Dendritic cell treated with granulocyte-macrophage colony-stimulating factor and Interleukin-4, amounts not matched to agents 40 ng/mL and 50 ng/mL, for 4 days (primary cell): ENCODE measurements around the gene TWIST2.

Experiments
- H3K27ac Mint-ChIP-seq: one replicate; pipeline ENCODE4 v1.8.0; 2022; ENCODE audit warnings: mild to moderate bottlenecking, mixed read lengths
- H3K27me3 Mint-ChIP-seq: one replicate; pipeline ENCODE4 v1.8.0; 2022; ENCODE audit warnings: mild to moderate bottlenecking, mixed read lengths
- H3K36me3 Mint-ChIP-seq: one replicate; pipeline ENCODE4 v1.8.0; 2022; ENCODE audit warnings: low read depth, mixed read lengths
- H3K4me1 Mint-ChIP-seq: one replicate; pipeline ENCODE4 v1.8.0; 2022; ENCODE audit warnings: low read depth, mixed read lengths
- H3K4me3 Mint-ChIP-seq: one replicate; pipeline ENCODE4 v1.8.0; 2022; ENCODE audit warnings: mild to moderate bottlenecking, moderate library complexity, mixed read lengths
- H3K9me3 Mint-ChIP-seq: one replicate; pipeline ENCODE4 v1.8.0; 2022; ENCODE audit warnings: mixed read lengths
- intact Hi-C: fragments of 100-400 bp; cut with micrococcal nuclease; formaldehyde crosslinking; loops from one replicate; pipeline ENCODE4 v1.15.0; 2022

Gene TWIST2

GRCh38 chr2:238919307-238919706 is 71.4 kb downstream of the TWIST2 start:
- H3K36me3 Mint-ChIP-seq = no peaks in the 10 kb centered on the region
- no peak overlapping the region for H3K4me3 Mint-ChIP-seq
- intact Hi-C loops = no loop called here
- H3K9me3 Mint-ChIP-seq = no peaks in the 10 kb centered on the region
- no peaks in the 10 kb centered on the region for H3K4me1 Mint-ChIP-seq
- no peak overlapping the region for H3K27ac Mint-ChIP-seq
- peaks cover 22% of the 10 kb centered on the region for H3K27me3 Mint-ChIP-seq

GRCh38 chr2:238920053-238920452 is 72.2 kb downstream of the TWIST2 start:
- H3K4me3 Mint-ChIP-seq = no peak overlapping the region
- peaks cover 22% of the 10 kb centered on the region for H3K27me3 Mint-ChIP-seq
- H3K27ac Mint-ChIP-seq = no peak overlapping the region
- H3K4me1 Mint-ChIP-seq = no peaks in the 10 kb centered on the region
- intact Hi-C loops = no loop called here
- H3K36me3 Mint-ChIP-seq = no peaks in the 10 kb centered on the region
- no peaks in the 10 kb centered on the region for H3K9me3 Mint-ChIP-seq

GRCh38 chr2:238920601-238921001 is 72.7 kb downstream of the TWIST2 start:
- Mint-ChIP-seq H3K4me1 (no peaks in the 10 kb centered on the region), H3K9me3 (no peaks in the 10 kb centered on the region), H3K27me3 (peaks cover 20% of the 10 kb centered on the region), H3K27ac (no peak overlapping the region), H3K36me3 (no peaks in the 10 kb centered on the region), H3K4me3 (no peak overlapping the region)
- intact Hi-C loops = no loop called here

GRCh38 chr2:238921259-238921658 is 73.4 kb downstream of the TWIST2 start:
- no peaks in the 10 kb centered on the region for H3K36me3 Mint-ChIP-seq
- H3K9me3 Mint-ChIP-seq = no peaks in the 10 kb centered on the region
- intact Hi-C loops = no loop called here
- H3K4me3 Mint-ChIP-seq = no peak overlapping the region
- no peak overlapping the region for H3K27ac Mint-ChIP-seq
- no peaks in the 10 kb centered on the region for H3K4me1 Mint-ChIP-seq
- H3K27me3 Mint-ChIP-seq = peaks cover 16% of the 10 kb centered on the region

- H3K27ac Mint-ChIP-seq = no peak overlapping the region
- peaks cover 13% of the 10 kb centered on the region for H3K27me3 Mint-ChIP-seq
- no peaks in the 10 kb centered on the region for H3K36me3 Mint-ChIP-seq
- H3K9me3 Mint-ChIP-seq = no peaks in the 10 kb centered on the region
- intact Hi-C loops = no loop called here
- H3K4me1 Mint-ChIP-seq = no peaks in the 10 kb centered on the region
- no peak overlapping the region for H3K4me3 Mint-ChIP-seq
Measured at GRCh38 chr2:238921681-238922319, 73.9 kb downstream of the TWIST2 start.

GRCh38 chr2:238922435-238922834 is 74.5 kb downstream of the TWIST2 start:
- no peaks in the 10 kb centered on the region for H3K36me3 Mint-ChIP-seq
- H3K4me1 Mint-ChIP-seq = no peaks in the 10 kb centered on the region
- intact Hi-C loops = no loop called here
- no peak overlapping the region for H3K27ac Mint-ChIP-seq
- no peak overlapping the region for H3K4me3 Mint-ChIP-seq
- peaks cover 13% of the 10 kb centered on the region for H3K27me3 Mint-ChIP-seq
- H3K9me3 Mint-ChIP-seq = no peaks in the 10 kb centered on the region

- Mint-ChIP-seq H3K36me3 (no peaks in the 10 kb centered on the region), H3K27me3 (peaks cover 10% of the 10 kb centered on the region), H3K27ac (no peak overlapping the region), H3K4me1 (no peaks in the 10 kb centered on the region), H3K4me3 (no peak overlapping the region), H3K9me3 (no peaks in the 10 kb centered on the region)
- intact Hi-C loops = no loop called here
Measured at GRCh38 chr2:238924032-238924431, 76.1 kb downstream of the TWIST2 start.

- H3K4me1 Mint-ChIP-seq = no peaks in the 10 kb centered on the region
- no peaks in the 10 kb centered on the region for H3K9me3 Mint-ChIP-seq
- no peak overlapping the region for H3K27ac Mint-ChIP-seq
- H3K36me3 Mint-ChIP-seq = no peaks in the 10 kb centered on the region
- H3K4me3 Mint-ChIP-seq = no peak overlapping the region
- H3K27me3 Mint-ChIP-seq = peaks cover 11% of the 10 kb centered on the region
- intact Hi-C loops = no loop called here
Measured at GRCh38 chr2:238924796-238925195, 76.9 kb downstream of the TWIST2 start.

GRCh38 chr2:238925281-238925680 is 77.4 kb downstream of the TWIST2 start:
- Mint-ChIP-seq H3K27me3 (peaks cover 12% of the 10 kb centered on the region), H3K4me1 (no peaks in the 10 kb centered on the region), H3K4me3 (no peak overlapping the region), H3K27ac (no peak overlapping the region), H3K9me3 (no peaks in the 10 kb centered on the region), H3K36me3 (no peaks in the 10 kb centered on the region)
- intact Hi-C loops = no loop called here

- Mint-ChIP-seq H3K27me3 (peaks cover 14% of the 10 kb centered on the region), H3K4me1 (no peaks in the 10 kb centered on the region), H3K4me3 (no peak overlapping the region), H3K9me3 (no peaks in the 10 kb centered on the region), H3K27ac (no peak overlapping the region), H3K36me3 (no peaks in the 10 kb centered on the region)
- intact Hi-C loops = no loop called here
Measured at GRCh38 chr2:238925816-238926521, 78.1 kb downstream of the TWIST2 start.

GRCh38 chr2:238926761-238927611 is 79.1 kb downstream of the TWIST2 start:
- H3K27me3 Mint-ChIP-seq = peaks cover 13% of the 10 kb centered on the region
- no peaks in the 10 kb centered on the region for H3K36me3 Mint-ChIP-seq
- intact Hi-C loops = no loop called here
- no peaks in the 10 kb centered on the region for H3K4me1 Mint-ChIP-seq
- H3K9me3 Mint-ChIP-seq = no peaks in the 10 kb centered on the region
- H3K4me3 Mint-ChIP-seq = no peak overlapping the region
- no peak overlapping the region for H3K27ac Mint-ChIP-seq

- intact Hi-C loops = no loop called here
- Mint-ChIP-seq H3K9me3 (no peaks in the 10 kb centered on the region), H3K27ac (no peak overlapping the region), H3K27me3 (peaks cover 17% of the 10 kb centered on the region), H3K4me1 (no peaks in the 10 kb centered on the region), H3K4me3 (no peak overlapping the region), H3K36me3 (no peaks in the 10 kb centered on the region)
Measured at GRCh38 chr2:238927746-238928519, 80.0 kb downstream of the TWIST2 start.

GRCh38 chr2:238928520-238929241 is 80.8 kb downstream of the TWIST2 start:
- Mint-ChIP-seq H3K27ac (no peak overlapping the region), H3K4me3 (no peak overlapping the region), H3K4me1 (no peaks in the 10 kb centered on the region), H3K27me3 (peaks cover 16% of the 10 kb centered on the region), H3K36me3 (no peaks in the 10 kb centered on the region), H3K9me3 (no peaks in the 10 kb centered on the region)
- intact Hi-C loops = no loop called here
